GM18861 (cell line): Measurements from ENCODE around the gene LMOD2.

Experiments used
- ATAC-seq: cut with Tn5 transposase; IDR thresholded peaks from one replicate; pipeline ENCODE4 v1.9.1; 2021; ENCODE audit not compliant: unreplicated experiment

LMOD2 gene

GRCh38 chr7:123637878-123638277 lies 17.8 kb upstream of the LMOD2 start:
- no peak for ATAC-seq

DNA sequence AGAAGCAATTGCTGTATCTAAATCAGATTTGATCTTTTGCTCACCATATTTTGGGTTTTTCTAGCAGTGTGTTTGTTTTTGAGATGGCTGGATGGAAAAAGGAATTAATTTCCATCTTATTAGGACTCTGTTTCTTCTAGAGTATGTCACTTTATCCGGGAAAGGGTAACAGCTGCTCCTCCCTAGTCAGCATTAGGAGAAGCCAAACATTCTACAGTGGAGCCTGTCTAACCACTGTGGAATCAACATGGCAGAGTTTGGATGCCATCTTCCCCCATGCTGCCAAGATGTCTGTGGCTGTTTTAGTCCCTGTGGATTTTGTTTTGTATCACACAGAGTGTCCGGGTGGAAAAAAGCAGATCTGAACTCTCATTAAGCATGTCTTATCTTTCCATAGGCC lies 16.0 kb upstream of the LMOD2 start:
- no peak for ATAC-seq

DNA sequence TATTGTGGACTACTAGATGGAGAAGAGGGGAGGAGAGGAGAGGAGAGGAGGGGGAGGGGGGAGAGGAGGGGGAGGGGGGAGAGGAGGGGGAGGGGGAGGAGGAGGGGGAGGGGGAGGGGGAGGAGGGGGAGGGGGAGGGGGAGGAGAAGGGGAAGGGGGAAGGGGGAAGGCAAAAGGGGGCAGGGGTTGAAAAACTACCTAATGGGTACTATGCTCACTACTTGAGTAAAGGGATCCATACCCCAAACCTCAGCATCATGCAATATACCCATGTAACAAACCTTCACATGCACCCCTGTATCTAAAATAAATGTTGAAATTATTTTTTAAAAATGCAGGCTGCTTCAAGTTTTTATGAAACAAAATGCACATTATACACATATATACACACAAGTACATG lies 15.1 kb upstream of the LMOD2 start:
- ATAC-seq = no peak

DNA sequence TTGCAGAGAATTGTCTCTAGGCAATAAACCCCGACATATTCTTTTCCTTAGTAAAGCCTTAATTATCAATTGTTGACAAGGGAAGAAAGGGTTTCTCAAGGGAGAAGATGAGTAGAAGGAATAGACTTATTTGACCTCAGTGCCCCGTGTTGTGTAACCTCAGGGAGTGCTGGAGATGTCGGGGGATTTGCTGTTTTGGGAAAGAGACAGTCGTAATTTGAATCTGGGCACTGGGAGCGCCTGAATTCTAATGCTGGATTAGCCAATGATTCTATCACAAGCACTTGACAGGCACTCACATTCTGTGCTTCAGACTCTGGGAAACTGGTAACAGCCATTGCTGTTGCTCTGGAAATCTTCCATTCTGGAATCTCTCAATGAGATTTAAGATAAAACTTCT lies 13.8 kb upstream of the LMOD2 start:
- ATAC-seq = no peak

DNA sequence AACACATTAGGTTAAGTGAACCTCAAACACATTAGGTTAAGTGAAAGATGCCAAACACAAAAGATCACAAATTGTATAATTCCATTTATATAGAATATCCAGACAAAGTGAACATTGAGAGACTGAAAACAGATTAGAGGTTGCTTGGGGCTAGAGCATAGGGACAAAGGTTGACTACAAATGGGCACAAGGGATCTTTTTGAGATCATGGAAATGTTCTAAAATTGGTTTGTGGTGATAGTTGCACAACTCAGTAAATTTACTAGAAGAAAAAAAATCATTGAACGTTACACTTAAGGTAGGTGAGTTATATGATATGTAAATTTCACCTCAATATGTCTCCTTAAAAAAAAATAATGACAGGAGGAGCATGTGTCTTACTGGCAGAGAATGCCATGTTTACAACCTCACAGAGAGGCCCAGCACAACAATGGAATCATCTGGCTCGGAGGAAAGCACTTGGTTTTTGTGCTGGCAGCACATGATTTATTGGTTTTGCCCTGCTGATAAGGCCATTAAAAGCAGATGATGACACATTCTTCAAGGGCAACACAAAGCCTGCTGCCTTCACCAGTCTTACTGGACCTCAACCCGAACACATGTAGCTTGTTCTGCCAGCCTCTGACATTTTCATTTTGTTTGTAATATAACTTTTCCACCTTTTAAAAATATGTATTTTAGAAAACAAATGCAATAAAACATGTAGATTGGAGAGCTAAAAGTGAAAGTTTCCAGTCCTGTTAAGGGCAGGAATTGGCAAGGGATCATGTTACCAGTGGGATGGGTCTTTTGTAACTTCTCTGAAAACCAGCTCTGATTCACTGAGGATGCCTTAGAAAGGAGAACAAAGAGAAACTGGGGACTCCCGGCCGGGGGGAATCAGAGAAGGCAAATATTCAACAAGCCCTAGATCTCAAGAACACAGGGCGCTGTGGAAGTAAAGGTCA lies 11.9 kb upstream of the LMOD2 start:
- no peak for ATAC-seq

GRCh38 chr7:123645516-123645915 lies 10.2 kb upstream of the LMOD2 start:
- ATAC-seq = no peak

GRCh38 chr7:123647106-123647730 lies 8.4 kb upstream of the LMOD2 start:
- no peak for ATAC-seq

DNA sequence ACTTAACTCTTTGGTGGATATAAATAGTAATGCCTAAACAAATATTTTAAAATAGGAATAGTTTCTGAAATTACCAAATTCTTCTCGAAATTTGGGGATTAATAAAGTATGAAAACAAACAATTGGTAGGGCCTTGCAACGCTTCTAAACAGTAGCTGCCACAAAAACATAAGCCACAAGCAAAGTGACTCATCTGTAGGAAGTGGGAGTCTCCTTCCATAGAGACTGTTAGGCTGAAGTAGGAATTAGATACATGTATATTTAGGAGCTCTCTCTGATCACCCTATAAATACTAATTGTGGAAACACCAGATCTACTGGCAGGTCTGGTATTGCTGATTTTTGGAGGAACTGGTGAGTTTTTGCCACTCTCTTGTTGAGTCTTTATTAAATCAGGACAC lies 5.7 kb upstream of the LMOD2 start:
- no peak for ATAC-seq

DNA sequence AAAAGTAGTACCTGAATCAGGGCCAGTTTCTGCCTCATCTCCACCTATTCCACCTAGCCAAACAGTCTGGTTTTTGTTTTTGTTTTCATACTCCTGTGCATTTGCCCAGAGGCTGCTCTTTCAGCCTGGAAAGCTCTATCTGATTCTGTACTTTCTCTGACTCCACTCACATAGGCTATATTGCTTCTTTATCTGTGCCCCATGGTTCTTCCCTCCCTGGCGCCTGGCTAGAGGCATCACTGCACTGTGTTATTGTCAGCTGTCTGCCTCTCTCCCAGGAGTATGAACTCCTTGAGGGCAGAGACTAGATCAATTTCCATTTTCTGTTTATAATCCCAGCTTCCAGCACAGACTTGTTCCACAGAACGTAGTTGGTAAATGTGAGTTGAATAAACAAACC lies 5.1 kb upstream of the LMOD2 start:
- no peak for ATAC-seq

DNA sequence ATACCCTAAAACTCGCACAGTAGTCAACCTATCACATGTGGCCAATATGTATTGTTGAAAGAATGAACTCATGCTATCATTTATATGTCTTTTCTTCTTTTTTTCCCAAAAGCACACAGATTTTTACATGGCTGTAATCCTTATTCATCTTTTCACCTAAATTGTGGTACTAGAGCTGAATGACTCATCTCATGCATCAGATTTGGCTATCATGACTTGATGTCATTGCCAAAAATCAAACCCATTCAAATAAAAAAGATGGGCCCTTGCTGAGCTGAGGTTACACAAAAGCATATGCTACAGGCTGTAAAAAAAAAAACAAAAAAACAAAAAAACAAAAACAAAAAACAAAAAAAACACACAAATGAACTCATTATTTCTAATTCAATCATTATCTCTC lies 3.3 kb upstream of the LMOD2 start:
- ATAC-seq = no peak

- ATAC-seq = no peak
Measured at GRCh38 chr7:123653162-123653561, 2.5 kb upstream of the LMOD2 start.

- ATAC-seq = no peak
Measured at GRCh38 chr7:123656544-123657303, 1.1 kb downstream of the LMOD2 start.

- no peak for ATAC-seq
Measured at GRCh38 chr7:123657304-123657685, 1.6 kb downstream of the LMOD2 start.

GRCh38 chr7:123658023-123658422 lies 2.4 kb downstream of the LMOD2 start:
- ATAC-seq = no peak

- no peak for ATAC-seq
Measured at GRCh38 chr7:123660514-123661354, 5.1 kb downstream of the LMOD2 start.

GRCh38 chr7:123661765-123662164 lies 6.1 kb downstream of the LMOD2 start:
- no peak for ATAC-seq

GRCh38 chr7:123662293-123662692 lies 6.6 kb downstream of the LMOD2 start:
- ATAC-seq = no peak

- no peak for ATAC-seq
Measured at GRCh38 chr7:123662755-123663154, 7.1 kb downstream of the LMOD2 start.

DNA sequence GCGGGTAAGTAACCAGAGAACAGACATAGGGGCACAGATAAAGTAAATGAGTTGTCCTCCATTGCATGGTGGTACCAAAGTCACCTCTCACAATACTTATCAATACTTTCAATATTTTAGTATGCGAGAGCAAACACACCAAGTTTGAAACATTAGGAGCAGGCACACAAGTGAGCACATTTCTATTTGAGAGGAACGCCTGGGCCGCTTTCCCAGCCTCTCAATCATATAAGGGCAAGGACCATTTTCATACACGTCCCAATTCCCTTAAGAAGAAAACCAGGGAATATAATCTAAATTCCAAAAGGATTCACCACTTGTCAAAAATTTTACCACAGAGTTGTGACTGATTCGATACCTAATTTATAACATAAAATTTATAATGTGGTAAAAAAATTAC lies 7.5 kb downstream of the LMOD2 start:
- ATAC-seq = no peak

GRCh38 chr7:123665157-123665556 lies 9.5 kb downstream of the LMOD2 start:
- ATAC-seq = no peak

- no peak for ATAC-seq
Measured at GRCh38 chr7:123665896-123666295, 10.2 kb downstream of the LMOD2 start.
